ENCODE measurements around the gene DGKB.

Gene DGKB

GRCh38 chr7:14389181-14389591, 513.4 kb downstream of the DGKB start:
- Mint-ChIP-seq H3K4me3 (no peak overlapping the region), H3K36me3 (ENCODE audit: low read depth) (no peaks in the 10 kb centered on the region), H3K27ac (no peak overlapping the region), H3K4me1 (peaks cover 5% of the 10 kb centered on the region), H3K27me3 (ENCODE audit: low read depth) (no peaks in the 10 kb centered on the region), H3K9me3 (no peaks in the 10 kb centered on the region)
- no peak for TF ChIP-seq CTCF (IDR thresholded peaks at IDR 0.05; ENCODE audit: unreplicated experiment in 3 of 3)

GRCh38 chr7:14385074-14385473, 517.5 kb downstream of the DGKB start:
- Mint-ChIP-seq H3K36me3 (ENCODE audit: low read depth) (no peaks in the 10 kb centered on the region), H3K9me3 (no peaks in the 10 kb centered on the region), H3K27me3 (ENCODE audit: low read depth) (no peaks in the 10 kb centered on the region), H3K27ac (no peak overlapping the region), H3K4me1 (peaks cover 17% of the 10 kb centered on the region), H3K4me3 (no peak overlapping the region)
- TF ChIP-seq CTCF (IDR thresholded peaks at IDR 0.05; ENCODE audit: unreplicated experiment in 3 of 3), result no peak

- H3K9me3 Mint-ChIP-seq, result no peaks in the 10 kb centered on the region
- no peaks in the 10 kb centered on the region for H3K27me3 Mint-ChIP-seq (ENCODE audit: low read depth)
- H3K36me3 Mint-ChIP-seq (ENCODE audit: low read depth), result no peaks in the 10 kb centered on the region
- no peak for TF ChIP-seq CTCF (IDR thresholded peaks at IDR 0.05; ENCODE audit: unreplicated experiment in 3 of 3)
- H3K4me1 Mint-ChIP-seq, result peaks cover 17% of the 10 kb centered on the region
- no peak overlapping the region for H3K4me3 Mint-ChIP-seq
- no peak overlapping the region for H3K27ac Mint-ChIP-seq
Observed at GRCh38 chr7:14381936-14382335, 520.6 kb downstream of the DGKB start.

- no peak for TF ChIP-seq CTCF (IDR thresholded peaks at IDR 0.05; ENCODE audit: unreplicated experiment in 3 of 3)
- Mint-ChIP-seq H3K36me3 (ENCODE audit: low read depth) (no peaks in the 10 kb centered on the region), H3K27ac (no peak overlapping the region), H3K9me3 (no peaks in the 10 kb centered on the region), H3K4me3 (no peak overlapping the region), H3K4me1 (peaks cover 14% of the 10 kb centered on the region), H3K27me3 (ENCODE audit: low read depth) (no peaks in the 10 kb centered on the region)
Observed at GRCh38 chr7:14381306-14381705, 521.2 kb downstream of the DGKB start.

GRCh38 chr7:14380881-14381280, 521.7 kb downstream of the DGKB start:
- Mint-ChIP-seq H3K27me3 (ENCODE audit: low read depth) (no peaks in the 10 kb centered on the region), H3K4me3 (no peak overlapping the region), H3K36me3 (ENCODE audit: low read depth) (no peaks in the 10 kb centered on the region), H3K27ac (no peak overlapping the region), H3K9me3 (no peaks in the 10 kb centered on the region), H3K4me1 (peaks cover 12% of the 10 kb centered on the region)
- TF ChIP-seq CTCF (IDR thresholded peaks at IDR 0.05; ENCODE audit: unreplicated experiment in 3 of 3), result no peak

- TF ChIP-seq CTCF (IDR thresholded peaks at IDR 0.05; ENCODE audit: unreplicated experiment in 3 of 3), result no peak
- no peaks in the 10 kb centered on the region for H3K9me3 Mint-ChIP-seq
- no peaks in the 10 kb centered on the region for H3K36me3 Mint-ChIP-seq (ENCODE audit: low read depth)
- H3K27ac Mint-ChIP-seq, result no peak overlapping the region
- peaks cover 12% of the 10 kb centered on the region for H3K4me1 Mint-ChIP-seq
- H3K27me3 Mint-ChIP-seq (ENCODE audit: low read depth), result no peaks in the 10 kb centered on the region
- H3K4me3 Mint-ChIP-seq, result no peak overlapping the region
Observed at GRCh38 chr7:14377646-14378266, 524.8 kb downstream of the DGKB start.

Measured in nephron (organoid).